Common myeloid progenitor, CD34-positive (primary cell): ENCODE measurements around the gene ATP1A3.

Experiments
- CTCF ChIA-PET: fragments of 350-600 bp; sonication (Branson Sonifier 250); formaldehyde crosslinking; loops from one replicate; lab custom pipeline; 2021; ENCODE audit warnings: antibody characterized with exemption; lab: Charles Lee
- POLR2A ChIA-PET: fragments of 350-600 bp; sonication (Branson Sonifier 250); formaldehyde crosslinking; loops from one replicate; lab custom pipeline; 2021; ENCODE audit warnings: antibody characterized with exemption; lab: Charles Lee
- DNase-seq, 3 donors: peaks; one replicate each; pipeline versions ENCODE4 v3.0.0 to v3.0.0-alpha.2; 2013
- H3K27ac ChIP-seq, 2 experiments: 1 replicate in 1 of 2; 2 replicates in 1 of 2; pipeline ENCODE4 v1.7.0; 2013; ENCODE audit warnings: inconsistent platforms in 2 of 2, low read length in 2 of 2, mild to moderate bottlenecking in 2 of 2, low read depth in 1 of 2, moderate library complexity in 1 of 2; ENCODE audit not compliant: severe bottlenecking in 2 of 2, insufficient read depth in 1 of 2, poor library complexity in 1 of 2
- H3K27me3 ChIP-seq, 5 experiments: replicated peaks in 2 of 5; 1 replicate in 3 of 5; 2 replicates in 2 of 5; pipeline versions ENCODE4 v1.6.1 to v1.7.0; 2013; ENCODE audit warnings: low read length in 4 of 5, mild to moderate bottlenecking in 2 of 5, moderate library complexity in 2 of 5, inconsistent platforms in 1 of 5; ENCODE audit not compliant: insufficient read depth in 5 of 5, control insufficient read depth in 4 of 5
- H3K36me3 ChIP-seq, 4 experiments: 1 replicate in 2 of 4; 2 replicates in 2 of 4; pipeline versions ENCODE4 v1.6.1 to v1.7.0; 2013; ENCODE audit warnings: low read length in 3 of 4, control low read depth in 1 of 4, mild to moderate bottlenecking in 1 of 4; ENCODE audit not compliant: control insufficient read depth in 4 of 4, insufficient read depth in 4 of 4
- H3K4me1 ChIP-seq, 4 experiments: 1 replicate in 3 of 4; 2 replicates in 1 of 4; pipeline versions ENCODE4 v1.6.1 to v1.7.1; 2013; ENCODE audit warnings: low read length in 3 of 4, mild to moderate bottlenecking in 3 of 4, control low read depth in 1 of 4, inconsistent platforms in 1 of 4, moderate library complexity in 1 of 4; ENCODE audit not compliant: control insufficient read depth in 4 of 4, insufficient read depth in 4 of 4; ENCODE audit errors: control extremely low read depth in 1 of 4
- H3K4me3 ChIP-seq, 7 experiments: 1 replicate in 4 of 7; 2 replicates in 3 of 7; pipeline versions ENCODE4 v1.5.1 to v1.7.0; 2013; ENCODE audit warnings: mild to moderate bottlenecking in 7 of 7, low read length in 6 of 7, moderate library complexity in 6 of 7, inconsistent platforms in 2 of 7, low read depth in 2 of 7, control low read depth in 1 of 7; ENCODE audit not compliant: insufficient read depth in 4 of 7, control insufficient read depth in 1 of 7; ENCODE audit errors: extremely low read depth in 1 of 7
- H3K9me3 ChIP-seq, 5 experiments: 1 replicate in 4 of 5; 2 replicates in 1 of 5; pipeline versions ENCODE4 v1.6.1 to v1.7.1; 2013; ENCODE audit warnings: low read length in 4 of 5, mild to moderate bottlenecking in 2 of 5, inconsistent platforms in 1 of 5, low read depth in 1 of 5, moderate library complexity in 1 of 5; ENCODE audit not compliant: control insufficient read depth in 4 of 5, insufficient read depth in 2 of 5; ENCODE audit errors: control extremely low read depth in 1 of 5
- WGBS: methylation state at CpG from one replicate; pipeline ENCODE4 v1.1.5; 2013; ENCODE audit not compliant: insufficient coverage; 5-methylcytosine and 5-hydroxymethylcytosine counted together

The ATP1A3 gene

GRCh38 chr19:41926028-41926762 lies 67.8 kb downstream of the ATP1A3 start:
- H3K4me1 ChIP-seq, result peaks cover 0 to 24% (median 19%) of the 10 kb centered on the region in 4 experiments
- H3K36me3 ChIP-seq, result no peaks in the 10 kb centered on the region
- peaks cover 0 to 93% (median 64%) of the 10 kb centered on the region in 5 experiments for H3K27me3 ChIP-seq
- 64% methylated on average over 9 of the region's 27 CpGs for WGBS
- H3K27ac ChIP-seq, result no peak overlapping the region
- H3K4me3 ChIP-seq, result no peak overlapping the region
- no peak for DNase-seq
- POLR2A ChIA-PET, result interaction anchor here (0.6 kb wide), 1 partner anchor 17 kb away, joined by 3 read pairs; no protein-coding TSS in a partner anchor
- H3K9me3 ChIP-seq, result no peaks in the 10 kb centered on the region
- CTCF ChIA-PET, result no interaction called here

- H3K4me1 ChIP-seq, result peaks cover 0 to 27% (median 24%) of the 10 kb centered on the region in 4 experiments
- H3K27ac ChIP-seq, result no peak overlapping the region
- no peaks in the 10 kb centered on the region for H3K9me3 ChIP-seq
- 89% methylated on average over 7 of the region's 7 CpGs for WGBS
- peaks cover 0 to 93% (median 59%) of the 10 kb centered on the region in 5 experiments for H3K27me3 ChIP-seq
- no peaks in the 10 kb centered on the region for H3K36me3 ChIP-seq
- CTCF ChIA-PET, result no interaction called here
- POLR2A ChIA-PET, result no interaction called here
- no peak for DNase-seq
- H3K4me3 ChIP-seq, result no peak overlapping the region
These were observed 68.6 kb downstream of the ATP1A3 start for GRCh38 chr19:41925208-41926003.

DNA sequence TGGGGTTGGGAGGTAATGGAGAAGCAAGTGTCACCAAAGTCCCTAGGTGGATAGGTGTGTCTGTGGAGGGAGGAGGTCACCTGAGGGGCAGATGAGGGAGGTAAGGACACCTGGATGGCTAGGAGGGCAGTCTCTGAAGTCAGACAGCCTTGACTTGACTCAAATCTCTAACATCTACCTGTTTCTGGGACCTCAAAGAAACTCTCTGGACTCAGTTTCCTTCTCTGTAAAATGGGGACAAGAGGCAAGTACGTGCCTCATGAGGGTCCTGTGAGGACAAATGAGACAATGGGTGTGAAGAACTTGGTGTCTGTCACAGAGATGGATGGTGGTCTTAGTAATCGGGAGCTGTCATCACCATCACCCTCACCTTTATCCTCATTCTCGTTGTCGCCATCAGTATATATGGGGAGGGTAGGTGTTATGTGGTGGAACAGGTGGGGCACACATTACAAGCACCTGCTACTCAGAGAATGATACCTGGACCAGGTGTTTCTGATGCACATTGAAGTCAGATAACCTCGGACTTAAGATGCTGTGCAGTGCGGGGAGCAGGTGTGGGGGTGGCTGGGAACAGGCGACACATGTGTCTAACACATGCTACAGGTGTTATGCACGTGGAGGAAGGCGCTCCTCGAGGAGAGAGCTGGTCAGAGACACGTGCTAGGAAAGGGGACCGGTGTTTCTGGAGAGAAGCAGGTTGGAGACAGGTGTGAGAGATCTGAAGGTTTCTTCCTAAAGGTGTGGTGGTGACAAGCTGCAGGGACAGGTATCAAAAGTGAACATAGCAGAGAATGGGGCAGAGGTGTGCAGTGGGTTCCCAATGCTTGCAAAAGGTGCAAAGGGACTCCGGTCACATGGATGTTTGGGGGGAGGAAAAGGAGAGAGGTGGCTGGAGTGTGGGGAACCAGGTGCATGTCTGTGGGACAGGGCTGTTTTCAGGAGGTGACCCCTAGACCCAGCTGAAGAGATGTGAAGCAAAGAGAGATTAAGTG lies 69.6 kb downstream of the ATP1A3 start:
- Histone ChIP-seq H3K27me3 (peaks cover 0 to 92% (median 55%) of the 10 kb centered on the region in 5 experiments), H3K4me3 (no peak overlapping the region), H3K4me1 (peaks cover 0 to 25% (median 21%) of the 10 kb centered on the region in 4 experiments), H3K27ac (no peak overlapping the region), H3K36me3 (no peaks in the 10 kb centered on the region), H3K9me3 (no peaks in the 10 kb centered on the region)
- WGBS, result 63% methylated on average over 10 of the region's 13 CpGs
- ChIA-PET CTCF (no interaction called here), POLR2A (no interaction called here)
- no peak for DNase-seq

- WGBS, result 82% methylated on average over 3 of the region's 6 CpGs
- POLR2A ChIA-PET, result no interaction called here
- H3K27me3 ChIP-seq, result peaks cover 0 to 83% (median 51%) of the 10 kb centered on the region in 5 experiments
These were observed 70.8 kb downstream of the ATP1A3 start for GRCh38 chr19:41923045-41923788.

DNA sequence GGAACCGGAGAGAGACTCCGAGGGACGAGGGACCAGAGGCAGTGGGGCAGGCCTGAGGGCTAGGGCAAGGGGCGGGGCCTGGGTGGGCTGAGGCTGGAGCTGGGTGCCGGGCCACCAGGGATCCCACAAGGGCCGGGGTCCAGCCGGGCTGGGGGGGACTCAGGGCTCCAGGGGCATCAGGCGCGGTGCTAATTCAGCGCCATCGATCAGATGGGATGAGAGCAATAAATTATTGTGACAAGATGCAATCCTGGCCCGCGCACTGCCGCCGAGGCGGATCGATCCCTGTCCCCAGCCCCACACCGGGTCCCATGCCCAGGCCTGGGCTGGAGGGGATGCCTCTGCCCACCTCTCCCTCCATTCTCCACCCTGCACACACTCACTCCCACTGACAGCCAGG lies 71.4 kb downstream of the ATP1A3 start:
- H3K27ac ChIP-seq, result no peak overlapping the region
- no peak overlapping the region for H3K4me3 ChIP-seq
- H3K9me3 ChIP-seq, result no peaks in the 10 kb centered on the region
- peaks cover 0 to 13% (median 8%) of the 10 kb centered on the region in 4 experiments for H3K4me1 ChIP-seq
- 28% methylated on average over 13 of the region's 18 CpGs for whole genome bisulfite sequencing
- no peak for DNase-seq
- H3K36me3 ChIP-seq, result no peaks in the 10 kb centered on the region
- CTCF ChIA-PET, result interaction anchor here (1.9 to 2.0 kb wide), 2 partner anchors 11 to 21 kb away, joined by 6 to 8 read pairs; no protein-coding TSS in a partner anchor
- H3K27me3 ChIP-seq, result peaks cover 0 to 85% (median 53%) of the 10 kb centered on the region in 5 experiments
- POLR2A ChIA-PET, result no interaction called here

More at GRCh38 chr19:41923045-41923788, 70.8 kb downstream of the ATP1A3 start:
- H3K27ac ChIP-seq, result no peak overlapping the region
- H3K4me3 ChIP-seq, result no peak overlapping the region
- no peaks in the 10 kb centered on the region for H3K9me3 ChIP-seq
- peaks cover 0 to 16% (median 11%) of the 10 kb centered on the region in 4 experiments for H3K4me1 ChIP-seq
- CTCF ChIA-PET, result no interaction called here
- H3K36me3 ChIP-seq, result no peaks in the 10 kb centered on the region
- no peak for DNase-seq
